HepG2 (cell line): ENCODE measurements around the gene JMJD1C. TPM values are rescaled to one million over a fixed set of nuclear protein-coding genes. Genes with fewer than 3 reads are reported as not detected.
A peak's percentile ranks its signal among the peaks of the same experiment; 100 is the strongest.

Source experiments
- AHR ChIP-seq: IDR thresholded peaks from 2 replicates; pipeline ENCODE4 v1.6.1; 2018; ENCODE audit warnings: missing genetic modification reagents, missing compliant biosample characterization
- IKZF5 ChIP-seq: IDR thresholded peaks from 2 replicates; pipeline ENCODE4 v1.6.1; 2018; ENCODE audit warnings: missing genetic modification reagents, mild to moderate bottlenecking, missing compliant biosample characterization
- KAT7 ChIP-seq: IDR thresholded peaks from 2 replicates; pipeline ENCODE4 v1.6.1; 2018; ENCODE audit warnings: borderline replicate concordance, missing compliant biosample characterization
- LCORL ChIP-seq, 2 experiments: fragments of 450-650 bp in 1 of 2; sonication (generic) in 1 of 2; formaldehyde crosslinking in 1 of 2; IDR thresholded peaks; 2 replicates each; pipeline versions ENCODE4 v1.5.0 to v1.6.1; 2017 to 2020; ENCODE audit warnings: antibody characterized with exemption in 1 of 2, missing genetic modification reagents in 1 of 2
- POLR2G ChIP-seq: fragments of 200-400 bp; formaldehyde crosslinking; IDR thresholded peaks from 2 replicates; pipeline ENCODE4 v1.6.1; 2018; ENCODE audit warnings: mild to moderate bottlenecking, low read depth, low read length, moderate library complexity
- PRDM4 ChIP-seq: sonication (generic); formaldehyde crosslinking; IDR thresholded peaks from 2 replicates; pipeline ENCODE4 v1.9.0; 2021; ENCODE audit warnings: missing genetic modification reagents, borderline replicate concordance
- SAP130 ChIP-seq: IDR thresholded peaks from 2 replicates; pipeline ENCODE4 v1.6.1; 2016; ENCODE audit warnings: low read depth
- SIN3A ChIP-seq: IDR thresholded peaks from 2 replicates; pipeline ENCODE4 v1.6.1; 2011; ENCODE audit warnings: low read depth, mild to moderate bottlenecking, control low read depth, low read length, borderline replicate concordance
- SIX4 ChIP-seq: sonication (generic); formaldehyde crosslinking; IDR thresholded peaks from 2 replicates; pipeline ENCODE4 v1.4.0; 2020; ENCODE audit warnings: missing genetic modification reagents
- SP5 ChIP-seq: IDR thresholded peaks from 2 replicates; pipeline ENCODE4 v1.6.1; 2016; ENCODE audit warnings: low read depth, borderline replicate concordance
- ZNF24 ChIP-seq: fragments of 450-650 bp; IDR thresholded peaks from 2 replicates; pipeline ENCODE4 v1.6.1; 2017; ENCODE audit warnings: antibody characterized with exemption, mild to moderate bottlenecking
- ZNF292 ChIP-seq: sonication (generic); formaldehyde crosslinking; IDR thresholded peaks from 2 replicates; pipeline ENCODE4 v1.8.1; 2022; ENCODE audit warnings: mild to moderate bottlenecking, low read depth, missing genetic modification reagents, borderline replicate concordance
- ZNF747 ChIP-seq: sonication (generic); formaldehyde crosslinking; IDR thresholded peaks from 2 replicates; pipeline ENCODE4 v1.8.1; 2023; ENCODE audit warnings: missing genetic modification reagents, mild to moderate bottlenecking, borderline replicate concordance
- polyA plus RNA-seq, 8 experiments: library from polyadenylated mRNA; depleted of rRNA in 3 of 8; stranded (reverse) in 7 of 8; unstranded in 1 of 8; fragments of >200 nt; fragmentation: Illumina TruSeq in 4 of 8; extraction: Trizol in 4 of 8; gene quantifications; 2 replicates each; pipeline versions ENCODE4 v1.2.1 to v1.2.3, GENCODE V29; 2011 to 2016; ENCODE audit warnings: low read depth in 4 of 8, missing spikeins in 1 of 8, mixed read lengths in 1 of 8; ENCODE audit not compliant: insufficient read depth in 1 of 8
- total RNA-seq, 5 experiments: library from RNA; depleted of rRNA; stranded (reverse); fragments of >200 nt; fragmentation: Illumina TruSeq; extraction: Trizol; gene quantifications; 2 replicates each; pipeline ENCODE4 v1.2.3, GENCODE V29; 2016; ENCODE audit warnings: low read depth in 1 of 5
- TF ChIP-seq, protein P1 (sequence below): sonication (generic); formaldehyde crosslinking; IDR thresholded peaks from 2 replicates; pipeline ENCODE4 v1.5.1; 2020; ENCODE audit warnings: missing genetic modification reagents, mild to moderate bottlenecking, borderline replicate concordance
- TF ChIP-seq, protein P2 (sequence below): sonication (generic); formaldehyde crosslinking; IDR thresholded peaks from 2 replicates; pipeline ENCODE4 v1.8.1; 2023; ENCODE audit warnings: mild to moderate bottlenecking, moderate library complexity, missing genetic modification reagents
- TF ChIP-seq, protein P3 (sequence below): sonication (generic); formaldehyde crosslinking; IDR thresholded peaks from 2 replicates; pipeline ENCODE4 v1.5.0; 2020; ENCODE audit warnings: mild to moderate bottlenecking, missing genetic modification reagents, borderline replicate concordance

Gene JMJD1C
- total and polyA plus RNA-seq, 2 of the 13 experiments (the other 11 are each of a cell fraction or from before 2014, with no cell fraction given) = 42.3 to 42.7 TPM

- TF ChIP-seq ZNF24 (0 out of 2 replicates have a peak, but pooled peaks have one; percentile 1), SIN3A (0 out of 2 replicates have a peak, but pooled peaks have one; percentile 5), LCORL (IDR thresholded peaks at IDR 0.05) (no peak), LCORL (CRISPR knock-in tag; IDR thresholded peaks at IDR 0.05) (0 out of 2 replicates have a peak, but pooled peaks have one; percentile 17), KAT7 (CRISPR knock-in tag) (peak; percentile 71; the same call in 1 of the 2 replicates), IKZF5 (no peak), SIX4 (CRISPR knock-in tag) (no peak), PRDM4 (no peak), SAP130 (peak; percentile 21; the same call in 1 of the 2 replicates), POLR2G (peak; percentile 66), AHR (CRISPR knock-in tag) (no peak), ZNF747 (CRISPR knock-in tag) (0 out of 2 replicates have a peak, but pooled peaks have one; percentile 6), SP5 (no peak), ZNF292 (CRISPR knock-in tag) (peak; percentile 63; the same call in 1 of the 2 replicates)
- TF ChIP-seq, protein P1, sequence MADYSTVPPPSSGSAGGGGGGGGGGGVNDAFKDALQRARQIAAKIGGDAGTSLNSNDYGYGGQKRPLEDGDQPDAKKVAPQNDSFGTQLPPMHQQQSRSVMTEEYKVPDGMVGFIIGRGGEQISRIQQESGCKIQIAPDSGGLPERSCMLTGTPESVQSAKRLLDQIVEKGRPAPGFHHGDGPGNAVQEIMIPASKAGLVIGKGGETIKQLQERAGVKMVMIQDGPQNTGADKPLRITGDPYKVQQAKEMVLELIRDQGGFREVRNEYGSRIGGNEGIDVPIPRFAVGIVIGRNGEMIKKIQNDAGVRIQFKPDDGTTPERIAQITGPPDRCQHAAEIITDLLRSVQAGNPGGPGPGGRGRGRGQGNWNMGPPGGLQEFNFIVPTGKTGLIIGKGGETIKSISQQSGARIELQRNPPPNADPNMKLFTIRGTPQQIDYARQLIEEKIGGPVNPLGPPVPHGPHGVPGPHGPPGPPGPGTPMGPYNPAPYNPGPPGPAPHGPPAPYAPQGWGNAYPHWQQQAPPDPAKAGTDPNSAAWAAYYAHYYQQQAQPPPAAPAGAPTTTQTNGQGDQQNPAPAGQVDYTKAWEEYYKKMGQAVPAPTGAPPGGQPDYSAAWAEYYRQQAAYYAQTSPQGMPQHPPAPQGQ (CRISPR knock-in tag) = 0 out of 2 replicates have a peak, but pooled peaks have one; percentile 87
- TF ChIP-seq, protein P2, sequence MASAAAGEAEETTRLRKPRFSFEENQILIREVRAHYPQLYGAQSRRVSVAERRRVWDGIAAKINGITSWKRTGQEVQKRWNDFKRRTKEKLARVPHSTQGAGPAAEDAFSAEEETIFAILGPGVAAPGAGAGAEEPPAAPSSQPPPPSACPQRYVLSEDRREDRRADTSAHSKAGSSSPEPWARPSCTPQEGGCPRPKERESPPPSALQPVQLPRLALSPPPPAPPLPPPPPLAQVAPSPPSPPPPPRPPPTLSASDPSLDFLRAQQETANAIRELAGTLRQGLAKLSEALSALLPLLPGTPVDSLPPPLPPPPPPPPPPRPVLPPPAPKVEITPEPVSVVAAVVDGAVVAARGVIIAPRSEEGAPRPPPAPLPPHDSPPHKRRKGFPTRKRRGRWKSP (CRISPR knock-in tag) = peak; percentile 35; the same call in 1 of the 2 replicates
- TF ChIP-seq, protein P3, sequence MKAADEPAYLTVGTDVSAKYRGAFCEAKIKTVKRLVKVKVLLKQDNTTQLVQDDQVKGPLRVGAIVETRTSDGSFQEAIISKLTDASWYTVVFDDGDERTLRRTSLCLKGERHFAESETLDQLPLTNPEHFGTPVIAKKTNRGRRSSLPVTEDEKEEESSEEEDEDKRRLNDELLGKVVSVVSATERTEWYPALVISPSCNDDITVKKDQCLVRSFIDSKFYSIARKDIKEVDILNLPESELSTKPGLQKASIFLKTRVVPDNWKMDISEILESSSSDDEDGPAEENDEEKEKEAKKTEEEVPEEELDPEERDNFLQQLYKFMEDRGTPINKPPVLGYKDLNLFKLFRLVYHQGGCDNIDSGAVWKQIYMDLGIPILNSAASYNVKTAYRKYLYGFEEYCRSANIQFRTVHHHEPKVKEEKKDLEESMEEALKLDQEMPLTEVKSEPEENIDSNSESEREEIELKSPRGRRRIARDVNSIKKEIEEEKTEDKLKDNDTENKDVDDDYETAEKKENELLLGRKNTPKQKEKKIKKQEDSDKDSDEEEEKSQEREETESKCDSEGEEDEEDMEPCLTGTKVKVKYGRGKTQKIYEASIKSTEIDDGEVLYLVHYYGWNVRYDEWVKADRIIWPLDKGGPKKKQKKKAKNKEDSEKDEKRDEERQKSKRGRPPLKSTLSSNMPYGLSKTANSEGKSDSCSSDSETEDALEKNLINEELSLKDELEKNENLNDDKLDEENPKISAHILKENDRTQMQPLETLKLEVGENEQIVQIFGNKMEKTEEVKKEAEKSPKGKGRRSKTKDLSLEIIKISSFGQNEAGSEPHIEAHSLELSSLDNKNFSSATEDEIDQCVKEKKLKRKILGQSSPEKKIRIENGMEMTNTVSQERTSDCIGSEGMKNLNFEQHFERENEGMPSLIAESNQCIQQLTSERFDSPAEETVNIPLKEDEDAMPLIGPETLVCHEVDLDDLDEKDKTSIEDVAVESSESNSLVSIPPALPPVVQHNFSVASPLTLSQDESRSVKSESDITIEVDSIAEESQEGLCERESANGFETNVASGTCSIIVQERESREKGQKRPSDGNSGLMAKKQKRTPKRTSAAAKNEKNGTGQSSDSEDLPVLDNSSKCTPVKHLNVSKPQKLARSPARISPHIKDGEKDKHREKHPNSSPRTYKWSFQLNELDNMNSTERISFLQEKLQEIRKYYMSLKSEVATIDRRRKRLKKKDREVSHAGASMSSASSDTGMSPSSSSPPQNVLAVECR (CRISPR knock-in tag) = peak; percentile 1; the same call in 1 of the 2 replicates
These were observed 563 bp upstream of the JMJD1C start (continued) for GRCh38 chr10:63466144-63466935.
